HEK293 (cell line): ENCODE measurements around the gene EYS.

Experiments
- CTCF ChIA-PET: fragments of 350-600 bp; formaldehyde crosslinking; extraction: SDS; loops from one replicate; lab custom pipeline; 2021; ENCODE audit warnings: antibody characterized with exemption; lab: Yijun Ruan, JAX
- POLR2A ChIA-PET: fragments of 300-600 bp; formaldehyde crosslinking; extraction: SDS; loops from one replicate; lab custom pipeline; 2020; ENCODE audit warnings: antibody characterized with exemption, inconsistent platforms; lab: Yijun Ruan, JAX
- H3K27ac ChIP-seq: fragments of 200-500 bp; sonication (Bioruptor generic); 2 replicates; pipeline ENCODE4 v1.5.1; 2014; ENCODE audit warnings: low read depth, low read length, control low read depth, inconsistent platforms; ENCODE audit errors: extremely low read depth
- H3K36me3 ChIP-seq, 2 experiments: fragments of 200-500 bp in 1 of 2; sonication (Bioruptor generic) in 1 of 2; 1 replicate in 1 of 2; 2 replicates in 1 of 2; pipeline ENCODE4 v1.5.1; 2014 to 2017; ENCODE audit warnings: inconsistent platforms in 2 of 2, low read length in 2 of 2; ENCODE audit not compliant: control insufficient read depth in 2 of 2, insufficient read depth in 1 of 2
- H3K4me1 ChIP-seq: fragments of 200-500 bp; sonication (Bioruptor generic); 2 replicates; pipeline ENCODE4 v1.5.1; 2014; ENCODE audit warnings: mild to moderate bottlenecking, low read length, inconsistent platforms; ENCODE audit not compliant: control insufficient read depth, insufficient read depth
- H3K4me3 ChIP-seq: 2 replicates; pipeline ENCODE4 v1.5.1; 2011; ENCODE audit warnings: low read depth, mild to moderate bottlenecking, control low read depth, low read length, moderate library complexity
- H3K9me3 ChIP-seq: fragments of 200-500 bp; sonication (Bioruptor generic); 2 replicates; pipeline ENCODE4 v1.5.1; 2014; ENCODE audit warnings: low read depth, low read length, inconsistent platforms; ENCODE audit not compliant: control insufficient read depth, insufficient read depth
- ELK4 ChIP-seq: IDR thresholded peaks from 2 replicates; pipeline ENCODE4 v1.6.1; 2011; ENCODE audit warnings: mild to moderate bottlenecking, low read depth, low read length, borderline replicate concordance
- KLF1 ChIP-seq: fragments of 450-650 bp; formaldehyde crosslinking; IDR thresholded peaks from 2 replicates; pipeline ENCODE4 v1.5.1; 2016; ENCODE audit warnings: missing biosample characterization, missing genetic modification characterization
- KLF17 ChIP-seq: fragments of 450-650 bp; formaldehyde crosslinking; IDR thresholded peaks from 2 replicates; pipeline ENCODE4 v1.5.1; 2016; ENCODE audit warnings: missing biosample characterization, missing genetic modification characterization
- SP3 ChIP-seq: fragments of 450-650 bp; formaldehyde crosslinking; IDR thresholded peaks from 2 replicates; pipeline ENCODE4 v1.5.1; 2016; ENCODE audit warnings: missing biosample characterization, missing genetic modification characterization
- TSHZ1 ChIP-seq: fragments of 450-650 bp; formaldehyde crosslinking; IDR thresholded peaks from 2 replicates; pipeline ENCODE4 v1.5.1; 2016; ENCODE audit warnings: missing biosample characterization, missing genetic modification characterization, borderline replicate concordance
- WT1 ChIP-seq: fragments of 450-650 bp; formaldehyde crosslinking; IDR thresholded peaks from 2 replicates; pipeline ENCODE4 v1.5.1; 2016; ENCODE audit warnings: missing biosample characterization, missing genetic modification characterization
- ZBTB21 ChIP-seq: fragments of 450-650 bp; formaldehyde crosslinking; IDR thresholded peaks from 2 replicates; pipeline ENCODE4 v1.5.1; 2017; ENCODE audit warnings: missing biosample characterization, missing genetic modification characterization
- ZNF169 ChIP-seq: fragments of 450-650 bp; formaldehyde crosslinking; IDR thresholded peaks from 2 replicates; pipeline ENCODE4 v1.5.1; 2016; ENCODE audit warnings: missing biosample characterization, missing genetic modification characterization
- ZNF174 ChIP-seq: fragments of 450-650 bp; formaldehyde crosslinking; IDR thresholded peaks from 2 replicates; pipeline ENCODE4 v1.5.0; 2017; ENCODE audit warnings: missing biosample characterization, mild to moderate bottlenecking, missing genetic modification characterization
- ZNF211 ChIP-seq: fragments of 450-650 bp; formaldehyde crosslinking; IDR thresholded peaks from 2 replicates; pipeline ENCODE4 v1.5.1; 2016; ENCODE audit warnings: low read depth, missing biosample characterization, missing genetic modification characterization
- ZNF221 ChIP-seq: fragments of 450-650 bp; formaldehyde crosslinking; IDR thresholded peaks from 2 replicates; pipeline ENCODE4 v1.5.1; 2017; ENCODE audit warnings: missing biosample characterization, missing genetic modification characterization, borderline replicate concordance
- ZNF266 ChIP-seq: fragments of 450-650 bp; formaldehyde crosslinking; IDR thresholded peaks from 2 replicates; pipeline ENCODE4 v1.5.1; 2016; ENCODE audit warnings: missing biosample characterization, missing genetic modification characterization, low read depth
- ZNF350 ChIP-seq: fragments of 450-650 bp; formaldehyde crosslinking; IDR thresholded peaks from 2 replicates; pipeline ENCODE4 v1.5.0; 2017; ENCODE audit warnings: missing biosample characterization, mild to moderate bottlenecking, missing genetic modification characterization
- ZNF394 ChIP-seq: fragments of 450-650 bp; formaldehyde crosslinking; IDR thresholded peaks from 2 replicates; pipeline ENCODE4 v1.5.1; 2016; ENCODE audit warnings: missing biosample characterization, missing genetic modification characterization, mild to moderate bottlenecking, moderate library complexity, borderline replicate concordance
- ZNF433 ChIP-seq: fragments of 450-650 bp; formaldehyde crosslinking; IDR thresholded peaks from 2 replicates; pipeline ENCODE4 v1.5.1; 2016; ENCODE audit warnings: missing biosample characterization, missing genetic modification characterization, low read depth
- ZNF521 ChIP-seq: fragments of 450-650 bp; formaldehyde crosslinking; IDR thresholded peaks from 2 replicates; pipeline ENCODE4 v1.5.1; 2017; ENCODE audit warnings: missing biosample characterization, mild to moderate bottlenecking, missing genetic modification characterization
- ZNF549 ChIP-seq: fragments of 450-650 bp; IDR thresholded peaks from 2 replicates; pipeline ENCODE4 v1.5.1; 2018; ENCODE audit warnings: missing biosample characterization, missing genetic modification characterization, mild to moderate bottlenecking, inconsistent platforms, moderate library complexity
- ZNF555 ChIP-seq: fragments of 450-650 bp; formaldehyde crosslinking; conservative IDR thresholded peaks from 2 replicates; pipeline ENCODE4 v1.5.1; 2017; ENCODE audit warnings: missing biosample characterization, mild to moderate bottlenecking, missing genetic modification characterization, inconsistent platforms
- ZNF639 ChIP-seq: fragments of 450-650 bp; formaldehyde crosslinking; IDR thresholded peaks from 2 replicates; pipeline ENCODE4 v1.5.1; 2016; ENCODE audit warnings: missing biosample characterization, missing genetic modification characterization
- ZNF645 ChIP-seq: fragments of 450-650 bp; formaldehyde crosslinking; IDR thresholded peaks from 2 replicates; pipeline ENCODE4; 2016; ENCODE audit warnings: missing biosample characterization, missing genetic modification characterization
- ZNF664 ChIP-seq: fragments of 450-650 bp; formaldehyde crosslinking; IDR thresholded peaks from 2 replicates; pipeline ENCODE4 v1.5.1; 2016; ENCODE audit warnings: missing biosample characterization, missing genetic modification characterization
- ZNF670 ChIP-seq: fragments of 450-650 bp; formaldehyde crosslinking; IDR thresholded peaks from 2 replicates; pipeline ENCODE4 v1.5.1; 2016; ENCODE audit warnings: missing biosample characterization, missing genetic modification characterization, low read depth
- ZNF747 ChIP-seq: fragments of 450-650 bp; formaldehyde crosslinking; IDR thresholded peaks from 2 replicates; pipeline ENCODE4 v1.5.1; 2016; ENCODE audit warnings: missing biosample characterization, missing genetic modification characterization
- ZNF791 ChIP-seq: fragments of 450-650 bp; formaldehyde crosslinking; IDR thresholded peaks from 2 replicates; pipeline ENCODE4 v1.5.1; 2016; ENCODE audit warnings: missing biosample characterization, missing genetic modification characterization
- ZNF792 ChIP-seq: fragments of 450-650 bp; formaldehyde crosslinking; IDR thresholded peaks from 2 replicates; pipeline ENCODE4 v1.5.1; 2016; ENCODE audit warnings: missing biosample characterization, missing genetic modification characterization

EYS gene

GRCh38 chr6:63709148-63709547 lies 1997.9 kb downstream of the EYS start (continued):
- TF ChIP-seq ZNF394 (tag by site-specific recombination), result no peak
- TF ChIP-seq ZNF221 (tag by site-specific recombination), result no peak
- no peak for TF ChIP-seq ZNF791
- TF ChIP-seq ZBTB21 (tag by site-specific recombination), result no peak
- no peak for TF ChIP-seq KLF17

- no peaks in the 10 kb centered on the region for H3K4me1 ChIP-seq
- no peak overlapping the region for H3K27ac ChIP-seq
- H3K36me3 ChIP-seq, result peaks cover 65 to 95% of the 10 kb centered on the region in 2 experiments
- no peaks in the 10 kb centered on the region for H3K9me3 ChIP-seq
- ChIA-PET CTCF (interaction anchor here (0.8 to 1.3 kb wide), 2 partner anchors 10 to 104 kb away, joined by 3 to 5 read pairs; no protein-coding TSS in a partner anchor), POLR2A (interaction anchor here (0.7 kb wide), 1 partner anchor 105 kb away, joined by 4 read pairs; no protein-coding TSS in a partner anchor)
- H3K4me3 ChIP-seq, result no peak overlapping the region
- no peak for TF ChIP-seq ZNF549 (tag by site-specific recombination)
- no peak for TF ChIP-seq ZNF670 (tag by site-specific recombination)
- no peak for TF ChIP-seq KLF1 (tag by site-specific recombination)
- TF ChIP-seq TSHZ1, result no peak
- TF ChIP-seq ELK4, result no peak
- TF ChIP-seq ZNF645 (tag by site-specific recombination), result no peak
- no peak for TF ChIP-seq ZNF747 (tag by site-specific recombination)
- no peak for TF ChIP-seq ZNF639 (tag by site-specific recombination)
- TF ChIP-seq ZNF211 (tag by site-specific recombination), result no peak
- TF ChIP-seq ZNF266 (tag by site-specific recombination), result no peak
- no peak for TF ChIP-seq ZNF792 (tag by site-specific recombination)
- TF ChIP-seq ZNF433, result no peak
- TF ChIP-seq ZNF555 (tag by site-specific recombination), result no peak
- no peak for TF ChIP-seq ZNF169 (tag by site-specific recombination)
- TF ChIP-seq ZNF350 (tag by site-specific recombination), result no peak
- TF ChIP-seq ZNF664 (tag by site-specific recombination), result no peak
- no peak for TF ChIP-seq WT1 (tag by site-specific recombination)
- TF ChIP-seq ZNF521 (tag by site-specific recombination), result no peak
- TF ChIP-seq ZNF174 (tag by site-specific recombination), result no peak
- TF ChIP-seq SP3 (tag by site-specific recombination), result no peak
Measured at GRCh38 chr6:63708631-63709030, 1998.4 kb downstream of the EYS start.
